ENCODE results near the gene SMG1. TPM values are rescaled to one million over a fixed set of nuclear protein-coding genes. Genes with fewer than 3 reads are reported as not detected.
A peak's percentile ranks its signal among the peaks of the same experiment; 100 is the strongest.

The SMG1 gene
- total and polyA plus RNA-seq, 10 of the 15 experiments (the other 5 are each of a cell fraction or from before 2014, with no cell fraction given), result 3.9 to 66.7 (median 37.0) TPM

- no peak for TF ChIP-seq RBBP5 (conservative IDR thresholded peaks at IDR 0.05)
- TF ChIP-seq ZBTB4 (CRISPR knock-in tag; IDR thresholded peaks at IDR 0.05), result no peak
- TF ChIP-seq ZNF687 (IDR thresholded peaks at IDR 0.05), result no peak; the same call in 1 of the 2 replicates
- peak; percentile 73 for TF ChIP-seq ZBTB11 (CRISPR knock-in tag; IDR thresholded peaks at IDR 0.05)
- TF ChIP-seq IRF3 (IDR thresholded peaks at IDR 0.05), result peak; percentile 71
- TF ChIP-seq KAT2A (conservative IDR thresholded peaks at IDR 0.05; ENCODE audit: control insufficient read depth, low read depth, low read length), result no peak
- peak; percentile 75; the same call in 1 of the 2 replicates for TF ChIP-seq SPI1 (IDR thresholded peaks at IDR 0.05; ENCODE audit: borderline replicate concordance, insufficient read depth, low read depth, low read length)
- TF ChIP-seq ZNF592 (IDR thresholded peaks at IDR 0.05), result no peak
- TF ChIP-seq CBX5 (IDR thresholded peaks at IDR 0.05; ENCODE audit: low read depth), result 0 out of 2 replicates have a peak, but pooled peaks have one; percentile 39
- peak; percentile 76 for TF ChIP-seq BACH1 (IDR thresholded peaks at IDR 0.05; ENCODE audit: borderline replicate concordance)
- TF ChIP-seq YY1 (IDR thresholded peaks at IDR 0.05; ENCODE audit: low read depth, low read length), result no peak; the same call in none of the 2 replicates
Observed at GRCh38 chr16:18801145-18801972, 124.8 kb downstream of the SMG1 start, which contains the start of gene ARL6IP1 (continued).

Measured in GM12878 (cell line).